Activated naive CD8-positive, alpha-beta T cell treated with anti-CD3 and anti-CD28 coated beads for 36 hours (primary cell): ENCODE results near the gene COL18A1. TPM values are rescaled to one million over a fixed set of nuclear protein-coding genes. Genes with fewer than 3 reads are reported as not detected.

Experiments used
- DNase-seq: peaks from one replicate; pipeline ENCODE4 v3.0.0; 2021
- H3K27ac Mint-ChIP-seq: one replicate; pipeline ENCODE4 v1.8.0; 2022; ENCODE audit warnings: mild to moderate bottlenecking, moderate library complexity, mixed read lengths
- H3K27me3 Mint-ChIP-seq: one replicate; pipeline ENCODE4 v1.8.0; 2022; ENCODE audit warnings: mild to moderate bottlenecking, mixed read lengths
- H3K36me3 Mint-ChIP-seq: one replicate; pipeline ENCODE4 v1.8.0; 2021; ENCODE audit warnings: mild to moderate bottlenecking, mixed read lengths
- H3K4me1 Mint-ChIP-seq: one replicate; pipeline ENCODE4 v1.8.0; 2021; ENCODE audit warnings: mixed read lengths
- H3K4me3 Mint-ChIP-seq: one replicate; pipeline ENCODE4 v1.8.0; 2022; ENCODE audit warnings: mild to moderate bottlenecking, moderate library complexity, mixed read lengths
- H3K9me3 Mint-ChIP-seq: one replicate; pipeline ENCODE4 v1.8.0; 2022; ENCODE audit warnings: mixed read lengths
- total RNA-seq, 2 experiments: library from RNA; stranded (reverse); gene quantifications; one replicate each; pipeline ENCODE4 v1.2.3, GENCODE V29; 2021

COL18A1 gene
- total RNA-seq, 2 experiments from 2014 or later = 3.5 to 4.0 TPM

DNA sequence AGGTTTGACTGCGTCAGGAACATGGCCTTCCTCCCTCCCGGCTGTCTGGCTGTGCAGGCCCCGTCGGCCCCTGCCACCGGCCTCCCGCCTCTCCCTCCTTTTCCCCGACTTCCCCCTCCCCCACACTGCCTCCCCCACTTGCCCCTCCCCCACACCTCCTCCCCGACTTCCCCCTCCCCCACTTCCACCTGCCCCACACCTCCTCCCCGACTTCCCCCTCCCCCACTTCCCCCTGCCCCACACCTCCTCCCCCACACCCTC, 84.7 kb downstream of the COL18A1 start:
- no peaks in the 10 kb centered on the region for H3K27me3 Mint-ChIP-seq
- no peak overlapping the region for H3K4me3 Mint-ChIP-seq
- no peaks in the 10 kb centered on the region for H3K36me3 Mint-ChIP-seq
- H3K27ac Mint-ChIP-seq = no peak overlapping the region
- H3K9me3 Mint-ChIP-seq = no peaks in the 10 kb centered on the region
- no peaks in the 10 kb centered on the region for H3K4me1 Mint-ChIP-seq
- no peak for DNase-seq

DNA sequence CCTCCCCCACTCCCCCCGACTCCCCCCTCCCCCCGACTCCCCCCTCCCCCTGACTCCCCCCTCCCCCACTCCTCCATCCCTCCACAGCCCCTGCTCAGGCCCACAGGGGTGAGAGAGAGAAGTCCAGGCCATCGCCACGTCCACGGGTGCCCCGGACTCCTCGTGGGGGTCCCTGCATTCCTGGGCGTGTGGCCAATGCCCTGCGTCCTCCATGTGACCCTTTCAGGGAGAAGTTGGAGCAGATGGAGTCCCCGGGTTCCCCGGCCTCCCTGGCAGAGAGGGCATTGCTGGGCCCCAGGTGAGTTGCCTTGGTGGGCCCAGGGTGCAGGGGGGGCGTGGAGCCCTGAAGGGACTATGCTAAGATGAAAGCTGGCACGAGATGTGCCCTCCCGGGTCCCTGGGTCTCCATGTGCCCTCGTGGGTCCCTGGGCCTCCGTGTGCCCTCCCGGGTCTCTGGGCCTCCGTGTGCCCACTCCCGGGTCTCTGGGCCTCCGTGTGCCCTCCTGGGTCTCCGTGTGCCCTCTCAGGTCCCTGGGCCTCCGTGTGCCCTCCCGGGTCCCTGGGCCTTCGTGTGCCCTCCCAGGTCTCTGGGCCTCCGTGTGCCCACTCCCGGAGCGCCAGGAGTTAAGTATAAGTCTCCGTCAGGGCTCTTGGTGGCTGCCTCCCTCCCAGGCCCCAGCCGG, 85.2 kb downstream of the COL18A1 start:
- Mint-ChIP-seq H3K27ac (no peak overlapping the region), H3K4me3 (no peak overlapping the region), H3K36me3 (no peaks in the 10 kb centered on the region), H3K27me3 (no peaks in the 10 kb centered on the region), H3K4me1 (no peaks in the 10 kb centered on the region), H3K9me3 (no peaks in the 10 kb centered on the region)
- no peak for DNase-seq

DNA sequence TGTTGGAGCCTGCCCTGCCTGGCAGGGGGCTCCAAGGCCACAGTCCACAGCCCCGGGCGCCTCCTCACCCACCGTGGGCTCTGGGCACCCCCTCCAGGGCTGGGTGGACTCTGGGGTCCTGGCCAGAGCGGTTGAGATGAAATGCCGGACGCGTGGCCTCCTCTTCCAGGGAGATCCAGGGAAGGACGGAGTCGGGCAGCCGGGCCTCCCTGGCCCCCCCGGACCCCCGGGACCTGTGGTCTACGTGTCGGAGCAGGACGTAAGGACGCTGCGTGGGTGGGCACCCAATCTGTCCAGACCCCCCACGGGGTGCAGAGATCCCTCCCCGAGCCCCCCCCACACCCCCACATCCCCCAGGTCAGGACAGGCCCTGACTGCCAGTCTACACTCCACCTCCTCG, 86.1 kb downstream of the COL18A1 start:
- H3K36me3 Mint-ChIP-seq = no peaks in the 10 kb centered on the region
- H3K4me3 Mint-ChIP-seq = no peak overlapping the region
- no peaks in the 10 kb centered on the region for H3K27me3 Mint-ChIP-seq
- no peaks in the 10 kb centered on the region for H3K4me1 Mint-ChIP-seq
- no peaks in the 10 kb centered on the region for H3K9me3 Mint-ChIP-seq
- no peak overlapping the region for H3K27ac Mint-ChIP-seq
- DNase-seq = no peak

DNA sequence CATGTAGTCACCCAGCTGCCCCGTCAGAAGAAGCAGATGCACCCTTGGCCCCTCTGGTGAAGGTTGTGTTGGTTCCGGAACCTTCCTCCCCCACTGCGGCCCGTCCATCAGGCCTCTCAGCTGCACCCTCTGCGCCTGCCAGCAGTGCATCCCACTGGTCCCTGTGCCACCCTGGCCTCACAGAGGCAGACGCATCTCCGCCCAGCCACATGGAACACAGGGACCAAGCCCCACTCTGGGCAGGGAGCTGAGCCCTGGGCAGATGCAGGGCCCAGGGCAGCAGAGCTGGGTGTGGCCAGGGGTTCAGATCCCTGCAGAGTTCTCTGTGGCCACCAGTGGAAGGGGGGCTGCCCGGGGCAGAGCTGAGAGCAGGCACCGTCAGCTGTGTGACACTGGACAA, 86.7 kb downstream of the COL18A1 start:
- Mint-ChIP-seq H3K27me3 (no peaks in the 10 kb centered on the region), H3K9me3 (no peaks in the 10 kb centered on the region), H3K27ac (no peak overlapping the region), H3K4me1 (no peaks in the 10 kb centered on the region), H3K4me3 (no peak overlapping the region), H3K36me3 (no peaks in the 10 kb centered on the region)
- no peak for DNase-seq

DNA sequence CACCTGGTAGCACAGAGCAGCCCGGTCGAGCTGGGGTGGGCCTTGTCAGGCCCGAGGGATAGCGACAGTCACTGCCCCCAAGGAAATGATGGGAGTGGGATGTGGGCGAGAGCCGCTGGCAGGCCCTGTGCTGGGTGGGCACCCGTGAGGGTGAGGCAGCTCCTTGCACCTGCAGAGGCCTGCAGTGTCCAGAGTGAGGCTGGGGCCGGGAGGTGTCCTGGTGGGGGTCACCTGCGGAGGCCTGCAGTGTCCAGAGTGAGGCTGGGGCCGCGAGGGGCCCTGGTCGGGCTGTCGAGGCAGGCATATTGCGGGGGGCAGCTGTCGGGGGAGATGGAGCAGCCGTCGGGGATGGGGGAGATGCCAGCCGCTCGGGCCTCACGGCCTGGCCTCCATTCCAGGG, 87.8 kb downstream of the COL18A1 start:
- Mint-ChIP-seq H3K4me3 (no peak overlapping the region), H3K36me3 (no peaks in the 10 kb centered on the region)

DNA sequence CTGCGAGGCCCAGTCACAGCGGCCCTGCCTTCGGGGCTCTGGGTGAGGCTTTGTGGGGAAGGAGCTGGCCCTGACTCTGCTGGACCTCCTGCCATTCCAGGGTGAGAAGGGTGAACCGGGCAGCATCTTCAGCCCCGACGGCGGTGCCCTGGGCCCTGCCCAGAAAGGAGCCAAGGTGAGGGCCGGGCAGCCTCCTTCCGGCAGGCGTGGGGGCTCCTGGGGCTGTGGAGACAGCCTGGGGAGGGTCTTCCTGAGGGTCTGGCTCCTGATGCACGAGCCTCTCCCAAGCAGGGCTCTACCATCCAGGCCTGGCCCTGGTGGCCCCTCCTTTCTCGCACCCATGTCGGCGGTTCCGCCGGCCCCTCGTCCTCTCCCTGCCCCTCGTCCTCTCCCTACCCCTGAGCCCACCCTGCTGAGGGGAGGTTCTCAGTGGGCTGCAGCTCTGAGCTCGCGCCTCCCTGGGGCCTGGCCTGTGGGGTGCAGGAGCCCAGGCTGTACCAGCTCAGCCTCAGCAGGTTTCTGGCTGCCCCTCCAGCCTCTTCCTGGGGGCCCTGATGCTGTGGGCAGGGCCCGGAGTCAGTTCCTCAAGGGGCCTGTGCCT, 88.5 kb downstream of the COL18A1 start:
- H3K9me3 Mint-ChIP-seq = no peaks in the 10 kb centered on the region
- H3K4me3 Mint-ChIP-seq = no peak overlapping the region
- no peaks in the 10 kb centered on the region for H3K36me3 Mint-ChIP-seq
- no peaks in the 10 kb centered on the region for H3K27me3 Mint-ChIP-seq
- DNase-seq = no peak
- H3K4me1 Mint-ChIP-seq = no peaks in the 10 kb centered on the region
- no peak overlapping the region for H3K27ac Mint-ChIP-seq

More for the DNA sequence above, 87.8 kb downstream of the COL18A1 start:
- Mint-ChIP-seq H3K9me3 (no peaks in the 10 kb centered on the region), H3K27ac (no peak overlapping the region), H3K27me3 (no peaks in the 10 kb centered on the region), H3K4me1 (no peaks in the 10 kb centered on the region)
- no peak for DNase-seq

DNA sequence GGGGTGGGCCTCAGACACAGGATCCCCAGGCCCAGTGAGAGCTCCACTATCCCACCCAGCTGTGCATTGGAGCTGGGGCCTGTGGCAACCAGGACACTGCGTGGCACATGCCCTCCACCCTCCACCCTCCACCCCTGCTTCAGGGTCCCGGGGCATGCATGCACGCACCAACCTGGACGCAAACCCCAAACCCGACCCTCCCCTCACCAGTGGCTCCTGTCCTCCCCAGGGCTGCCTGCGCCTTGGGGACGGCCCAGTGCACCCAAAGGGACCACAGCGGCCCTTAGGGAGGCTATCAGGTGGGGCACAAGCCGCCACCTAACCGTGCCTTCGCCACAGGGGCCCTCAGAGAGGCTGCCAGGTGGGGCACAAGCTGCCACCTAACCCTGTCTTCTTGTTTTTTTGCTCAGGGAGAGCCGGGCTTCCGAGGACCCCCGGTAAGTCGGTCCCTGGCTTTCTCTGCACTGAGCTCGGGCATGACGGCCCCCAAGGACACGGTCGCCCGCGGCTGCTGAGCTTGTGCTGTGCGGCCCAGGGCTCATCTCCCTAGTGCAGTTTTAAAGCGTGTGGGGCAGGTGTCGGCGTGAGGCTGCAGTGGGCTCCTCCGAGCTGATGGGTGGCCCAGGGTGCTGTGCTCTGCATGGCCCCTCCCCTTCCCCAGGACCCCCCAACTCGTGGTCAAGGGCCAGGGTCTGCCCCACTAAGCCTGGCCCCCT, 89.3 kb downstream of the COL18A1 start:
- H3K36me3 Mint-ChIP-seq = no peaks in the 10 kb centered on the region
- no peaks in the 10 kb centered on the region for H3K9me3 Mint-ChIP-seq
- no peak overlapping the region for H3K27ac Mint-ChIP-seq
- no peak for DNase-seq
- no peak overlapping the region for H3K4me3 Mint-ChIP-seq
- no peaks in the 10 kb centered on the region for H3K4me1 Mint-ChIP-seq
- no peaks in the 10 kb centered on the region for H3K27me3 Mint-ChIP-seq

DNA sequence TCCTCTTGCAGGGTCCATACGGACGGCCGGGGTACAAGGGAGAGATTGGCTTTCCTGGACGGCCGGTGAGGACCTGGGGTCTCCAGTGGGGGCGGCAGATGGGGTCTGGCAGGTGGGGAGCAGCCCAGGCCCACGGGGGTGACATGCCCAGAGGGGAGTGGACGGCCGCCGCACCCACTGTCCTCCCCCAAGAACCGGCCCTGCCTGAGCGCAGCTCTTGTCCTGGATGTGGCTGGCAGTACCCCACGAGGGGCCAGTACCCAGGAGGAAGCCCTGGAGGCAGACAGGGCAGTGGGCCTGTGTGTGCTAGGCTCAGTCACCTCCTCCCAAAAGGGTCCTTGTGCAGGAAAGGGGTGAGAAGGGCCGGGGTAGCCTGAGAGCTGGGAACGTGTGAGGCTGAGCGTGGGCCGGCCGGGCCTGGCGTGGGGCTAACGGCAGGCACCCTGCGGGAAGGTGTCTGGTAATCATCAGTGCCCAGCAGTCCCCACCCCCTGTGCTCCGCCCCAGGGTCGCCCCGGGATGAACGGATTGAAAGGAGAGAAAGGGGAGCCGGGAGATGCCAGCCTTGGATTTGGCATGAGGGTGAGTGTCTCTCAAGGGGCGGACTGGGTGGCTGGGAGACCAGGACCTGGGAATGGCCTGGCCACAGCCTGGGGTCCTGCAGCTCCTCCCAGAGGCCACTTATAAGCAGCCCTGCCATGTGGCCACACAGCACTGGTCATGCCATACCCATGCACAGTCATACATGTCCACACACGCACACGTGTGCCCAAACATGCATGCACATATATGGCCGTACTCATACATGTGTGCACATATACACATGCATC, 90.1 kb downstream of the COL18A1 start:
- no peak overlapping the region for H3K27ac Mint-ChIP-seq

DNA sequence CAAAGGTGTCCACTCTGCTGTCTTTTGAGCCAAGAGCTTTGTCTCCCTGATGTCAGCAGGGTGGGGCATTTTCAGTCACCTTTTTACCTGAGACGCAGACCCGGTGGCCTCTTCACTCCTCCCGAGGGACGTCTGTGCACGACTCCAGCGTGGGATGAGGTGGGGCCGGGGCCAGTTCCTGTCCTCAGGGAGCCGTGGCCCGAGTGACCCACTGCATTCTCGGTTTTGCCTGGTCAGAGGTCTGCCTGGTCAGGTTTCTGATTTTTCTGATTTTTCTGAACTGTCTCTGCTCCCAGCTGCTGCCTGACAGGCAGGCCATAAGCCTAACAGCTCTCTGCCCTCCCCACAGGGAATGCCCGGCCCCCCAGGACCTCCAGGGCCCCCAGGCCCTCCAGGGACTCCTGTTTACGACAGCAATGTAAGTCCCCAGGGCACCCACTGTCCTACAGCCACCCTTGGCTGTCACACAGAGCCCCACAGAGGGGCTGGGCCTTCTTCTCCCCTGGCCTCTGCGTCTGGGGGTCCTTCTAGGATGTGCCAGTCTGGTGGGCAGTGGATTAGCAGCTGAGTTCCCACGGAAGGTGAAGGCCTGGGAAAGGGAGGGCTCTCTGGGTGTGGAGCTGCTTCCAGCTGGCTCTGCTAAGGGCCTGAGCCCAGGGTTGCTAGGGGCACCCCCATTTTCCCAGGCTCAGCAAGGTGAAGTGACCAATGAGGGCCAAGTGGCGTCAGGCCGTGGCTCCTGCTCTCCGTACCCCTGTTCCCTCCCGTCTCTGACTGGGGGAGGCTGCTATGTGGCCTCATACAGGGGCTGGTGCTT, 91.4 kb downstream of the COL18A1 start:
- DNase-seq = no peak
- no peaks in the 10 kb centered on the region for H3K4me1 Mint-ChIP-seq
- H3K27me3 Mint-ChIP-seq = no peaks in the 10 kb centered on the region
- no peaks in the 10 kb centered on the region for H3K9me3 Mint-ChIP-seq
- H3K27ac Mint-ChIP-seq = no peak overlapping the region
- H3K4me3 Mint-ChIP-seq = no peak overlapping the region
- H3K36me3 Mint-ChIP-seq = no peaks in the 10 kb centered on the region

More for the DNA sequence above, 90.1 kb downstream of the COL18A1 start:
- DNase-seq = no peak
- Mint-ChIP-seq H3K4me3 (no peak overlapping the region), H3K9me3 (no peaks in the 10 kb centered on the region), H3K27me3 (no peaks in the 10 kb centered on the region), H3K4me1 (no peaks in the 10 kb centered on the region), H3K36me3 (no peaks in the 10 kb centered on the region)

DNA sequence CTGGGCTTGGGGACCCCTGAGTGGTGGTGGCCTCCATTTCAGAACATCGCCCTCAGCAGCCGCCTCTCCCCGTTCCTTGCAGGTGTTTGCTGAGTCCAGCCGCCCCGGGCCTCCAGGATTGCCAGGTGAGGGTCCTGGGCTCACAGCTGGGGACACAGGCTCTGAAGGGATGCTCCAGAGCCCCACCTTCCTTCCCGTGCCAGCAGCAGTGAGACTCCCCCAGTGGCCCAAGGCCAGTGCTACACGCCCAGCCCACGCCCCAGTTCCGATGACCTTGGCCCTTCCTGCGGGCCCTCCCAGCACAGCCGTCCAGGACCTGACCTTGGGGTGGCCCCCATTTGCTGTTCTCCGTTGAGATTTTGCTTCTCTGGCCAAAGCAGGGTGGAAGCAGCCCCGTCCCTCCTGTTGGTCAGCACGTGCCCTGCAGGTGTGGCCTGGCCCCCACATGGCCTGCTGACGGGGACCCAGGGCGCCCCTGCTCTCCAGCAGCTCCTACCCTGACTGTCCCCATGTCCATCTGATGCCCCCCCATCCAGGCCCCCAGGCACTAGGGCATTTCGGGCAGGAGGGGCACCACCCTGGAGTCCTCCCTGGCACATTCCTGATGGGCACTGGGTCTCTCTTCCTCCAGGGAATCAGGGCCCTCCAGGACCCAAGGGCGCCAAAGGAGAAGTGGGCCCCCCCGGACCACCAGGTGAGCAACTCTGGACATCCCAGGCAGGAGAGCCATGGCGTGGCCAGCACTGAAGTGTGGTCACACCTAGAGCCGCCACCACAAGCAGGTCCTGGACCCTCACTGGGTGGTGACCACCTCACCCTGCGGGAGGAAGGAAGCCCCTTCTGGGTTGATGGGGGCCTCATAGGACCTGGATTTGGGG, 92.2 kb downstream of the COL18A1 start:
- Mint-ChIP-seq H3K4me3 (no peak overlapping the region), H3K36me3 (no peaks in the 10 kb centered on the region)
- DNase-seq = no peak

DNA sequence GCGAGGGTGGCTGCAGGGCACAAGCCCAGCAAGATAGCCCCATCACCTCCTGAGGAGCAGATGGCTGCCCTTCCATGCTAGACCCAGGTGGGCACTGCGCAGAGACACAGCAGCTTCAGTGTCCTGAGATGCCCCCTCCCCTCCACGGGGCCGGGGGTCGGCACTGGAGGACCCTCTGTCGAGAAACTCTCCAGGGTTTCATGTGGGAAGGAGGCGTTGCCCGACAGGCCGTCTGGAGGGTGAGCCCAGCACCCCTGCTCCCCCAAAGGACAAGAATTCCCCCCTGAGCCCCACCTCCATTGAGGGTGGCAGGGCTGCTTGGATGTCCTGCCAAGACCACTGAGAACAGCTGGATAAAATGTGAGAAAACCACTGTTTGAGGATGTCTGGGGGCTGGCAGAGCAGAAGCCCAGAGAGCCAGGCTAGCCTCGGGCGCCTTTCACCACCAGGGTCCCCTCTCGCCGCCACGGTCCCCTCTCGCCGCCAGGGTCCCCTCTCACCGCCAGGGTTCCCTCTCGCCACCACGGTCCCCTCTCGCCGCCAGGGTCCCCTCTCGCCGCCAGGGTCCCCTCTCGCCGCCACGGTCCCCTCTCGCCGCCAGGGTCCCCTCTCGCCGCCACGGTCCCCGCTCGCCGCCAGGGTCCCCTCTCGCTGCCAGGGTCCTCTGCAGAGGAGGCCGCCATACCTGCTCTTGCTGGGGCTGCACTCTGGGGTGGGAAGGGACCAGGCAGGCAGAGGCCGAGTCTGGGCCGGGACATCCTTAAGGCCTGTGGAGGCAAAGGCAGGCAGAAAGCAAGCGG, 93.1 kb downstream of the COL18A1 start:
- Mint-ChIP-seq H3K27me3 (no peaks in the 10 kb centered on the region), H3K4me1 (no peaks in the 10 kb centered on the region), H3K9me3 (peaks cover under 1% of the 10 kb centered on the region), H3K27ac (no peak overlapping the region), H3K36me3 (no peaks in the 10 kb centered on the region), H3K4me3 (no peak overlapping the region)
- no peak for DNase-seq

More for the DNA sequence above, 92.2 kb downstream of the COL18A1 start:
- Mint-ChIP-seq H3K27me3 (no peaks in the 10 kb centered on the region), H3K9me3 (no peaks in the 10 kb centered on the region), H3K27ac (no peak overlapping the region), H3K4me1 (no peaks in the 10 kb centered on the region)

DNA sequence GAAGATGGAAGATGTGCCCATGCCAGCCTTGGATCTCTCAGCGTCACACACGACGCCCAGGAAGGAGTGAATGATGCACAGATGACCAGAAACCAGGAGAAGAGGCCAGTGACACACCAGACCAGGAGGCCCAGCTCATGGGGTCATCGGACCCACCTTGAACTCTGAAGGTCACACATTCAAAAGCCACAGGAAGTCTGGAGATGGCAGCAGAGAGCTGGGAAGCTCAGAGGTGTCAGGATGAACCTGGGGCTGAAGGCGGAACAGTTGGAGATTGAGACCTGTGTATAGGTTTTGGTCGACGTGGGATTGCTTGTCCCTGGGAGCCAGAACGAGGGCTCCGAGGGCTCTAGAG, 93.7 kb downstream of the COL18A1 start:
- Mint-ChIP-seq H3K27ac (no peak overlapping the region), H3K4me1 (no peaks in the 10 kb centered on the region), H3K36me3 (no peaks in the 10 kb centered on the region), H3K4me3 (no peak overlapping the region), H3K27me3 (no peaks in the 10 kb centered on the region), H3K9me3 (peaks cover 1% of the 10 kb centered on the region)
- DNase-seq = no peak

DNA sequence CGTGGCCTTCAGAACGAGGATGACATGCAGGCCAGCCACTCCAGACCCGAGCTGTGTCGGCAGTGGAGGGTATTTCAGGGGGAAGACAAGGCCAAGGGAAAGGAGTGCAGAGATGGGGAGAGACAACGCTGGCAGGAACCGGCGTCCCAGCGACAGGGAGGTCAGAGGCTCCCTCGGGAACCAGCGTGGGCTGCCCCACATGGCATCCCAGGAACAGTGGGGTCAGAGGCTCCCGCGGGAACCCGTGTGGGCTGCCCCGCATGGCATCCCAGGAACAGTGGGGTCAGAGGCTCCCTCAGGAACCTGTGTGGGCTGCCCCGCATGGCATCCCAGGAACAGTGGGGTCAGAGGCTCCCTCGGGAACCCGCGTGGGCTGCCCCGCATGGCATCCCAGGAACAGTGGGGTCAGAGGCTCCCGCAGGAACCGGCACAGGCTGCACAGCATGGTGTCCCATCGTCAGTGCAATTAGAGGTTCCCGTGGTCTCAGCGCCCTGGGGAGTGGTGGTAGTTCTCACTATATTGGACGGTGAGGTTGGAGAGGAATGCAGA, 94.3 kb downstream of the COL18A1 start:
- no peak for DNase-seq
- no peaks in the 10 kb centered on the region for H3K27me3 Mint-ChIP-seq
- no peak overlapping the region for H3K27ac Mint-ChIP-seq

More for the DNA sequence above, 94.3 kb downstream of the COL18A1 start:
- Mint-ChIP-seq H3K36me3 (no peaks in the 10 kb centered on the region), H3K4me1 (no peaks in the 10 kb centered on the region), H3K4me3 (no peak overlapping the region), H3K9me3 (peaks cover 1% of the 10 kb centered on the region)
